NCI-H345 treated with DMSO at 0.1 percent for 48 hours (cell line): ENCODE data around the gene NPIPB9.

ENCODE experiments used
- DNase-seq: peaks from one replicate; lab custom pipeline; 2025; ENCODE audit not compliant: unreplicated experiment; lab: John Stamatoyannopoulos, UW

Gene NPIPB9

GRCh38 chr16:28821874-28822519, 70.4 kb downstream of the NPIPB9 start:
- peak; percentile 37 for DNase-seq
